ENCODE data around the gene AOC3. TPM values are rescaled to one million over a fixed set of nuclear protein-coding genes. Genes with fewer than 3 reads are reported as not detected.

Gene AOC3
- total and polyA plus RNA-seq, 2 of the 13 experiments (the other 11 are each of a cell fraction or from before 2014, with no cell fraction given), result 8.7 to 51.7 TPM

DNA sequence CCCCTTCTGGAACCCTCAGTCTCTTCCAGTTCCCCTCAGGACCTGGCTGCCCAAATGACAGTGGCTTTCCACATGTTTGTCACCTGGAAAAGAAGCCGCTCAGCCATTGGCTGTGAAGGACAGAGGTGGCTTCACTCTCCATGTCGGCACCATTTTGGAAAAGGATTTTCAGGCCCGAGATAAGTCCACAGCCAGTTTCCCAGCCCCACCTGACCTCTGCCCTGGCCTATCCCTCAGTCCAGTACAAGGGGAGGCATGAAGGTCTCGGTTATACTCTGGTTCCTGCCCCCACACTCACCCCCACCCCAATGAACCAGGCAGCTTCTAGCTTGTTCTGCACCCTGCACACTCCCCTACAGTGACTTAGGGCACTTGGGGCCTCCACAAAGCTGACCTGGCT is 15.2 kb downstream of the AOC3 start (continued):
- TF ChIP-seq, protein P1, sequence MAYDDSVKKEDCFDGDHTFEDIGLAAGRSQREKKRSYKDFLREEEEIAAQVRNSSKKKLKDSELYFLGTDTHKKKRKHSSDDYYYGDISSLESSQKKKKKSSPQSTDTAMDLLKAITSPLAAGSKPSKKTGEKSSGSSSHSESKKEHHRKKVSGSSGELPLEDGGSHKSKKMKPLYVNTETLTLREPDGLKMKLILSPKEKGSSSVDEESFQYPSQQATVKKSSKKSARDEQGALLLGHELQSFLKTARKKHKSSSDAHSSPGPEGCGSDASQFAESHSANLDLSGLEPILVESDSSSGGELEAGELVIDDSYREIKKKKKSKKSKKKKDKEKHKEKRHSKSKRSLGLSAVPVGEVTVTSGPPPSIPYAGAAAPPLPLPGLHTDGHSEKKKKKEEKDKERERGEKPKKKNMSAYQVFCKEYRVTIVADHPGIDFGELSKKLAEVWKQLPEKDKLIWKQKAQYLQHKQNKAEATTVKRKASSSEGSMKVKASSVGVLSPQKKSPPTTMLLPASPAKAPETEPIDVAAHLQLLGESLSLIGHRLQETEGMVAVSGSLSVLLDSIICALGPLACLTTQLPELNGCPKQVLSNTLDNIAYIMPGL (CRISPR knock-in tag; IDR thresholded peaks at IDR 0.05; ENCODE audit: borderline replicate concordance in 1 of 2, low read depth in 1 of 2), result no peak; a peak in 1 of 4 replicates
- TF ChIP-seq ZBTB26 (CRISPR knock-in tag; IDR thresholded peaks at IDR 0.05; ENCODE audit: borderline replicate concordance), result no peak
- no peak for TF ChIP-seq ISL2 (CRISPR knock-in tag; IDR thresholded peaks at IDR 0.05)
- no peak for TF ChIP-seq ZNF530 (CRISPR knock-in tag; IDR thresholded peaks at IDR 0.05; ENCODE audit: low read depth)
- TF ChIP-seq ZFP91 (CRISPR knock-in tag; IDR thresholded peaks at IDR 0.05; ENCODE audit: borderline replicate concordance), result peak; percentile 62; the same call in 1 of the 2 replicates
- TF ChIP-seq, protein P2, sequence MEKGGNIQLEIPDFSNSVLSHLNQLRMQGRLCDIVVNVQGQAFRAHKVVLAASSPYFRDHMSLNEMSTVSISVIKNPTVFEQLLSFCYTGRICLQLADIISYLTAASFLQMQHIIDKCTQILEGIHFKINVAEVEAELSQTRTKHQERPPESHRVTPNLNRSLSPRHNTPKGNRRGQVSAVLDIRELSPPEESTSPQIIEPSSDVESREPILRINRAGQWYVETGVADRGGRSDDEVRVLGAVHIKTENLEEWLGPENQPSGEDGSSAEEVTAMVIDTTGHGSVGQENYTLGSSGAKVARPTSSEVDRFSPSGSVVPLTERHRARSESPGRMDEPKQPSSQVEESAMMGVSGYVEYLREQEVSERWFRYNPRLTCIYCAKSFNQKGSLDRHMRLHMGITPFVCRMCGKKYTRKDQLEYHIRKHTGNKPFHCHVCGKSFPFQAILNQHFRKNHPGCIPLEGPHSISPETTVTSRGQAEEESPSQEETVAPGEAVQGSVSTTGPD (CRISPR knock-in tag; IDR thresholded peaks at IDR 0.05), result no peak
- TF ChIP-seq, protein P3, sequence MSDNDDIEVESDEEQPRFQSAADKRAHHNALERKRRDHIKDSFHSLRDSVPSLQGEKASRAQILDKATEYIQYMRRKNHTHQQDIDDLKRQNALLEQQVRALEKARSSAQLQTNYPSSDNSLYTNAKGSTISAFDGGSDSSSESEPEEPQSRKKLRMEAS (IDR thresholded peaks at IDR 0.05), result peak; percentile 6; the same call in 1 of the 2 replicates
- 0 out of 2 replicates have a peak, but pooled peaks have one; percentile 9 for TF ChIP-seq ZNF619 (CRISPR knock-in tag; IDR thresholded peaks at IDR 0.05)
- TF ChIP-seq ZUFSP (CRISPR knock-in tag; IDR thresholded peaks at IDR 0.05; ENCODE audit: borderline replicate concordance), result no peak
- TF ChIP-seq ZNF598 (CRISPR knock-in tag; IDR thresholded peaks at IDR 0.05; ENCODE audit: borderline replicate concordance), result peak; percentile 81; the same call in 1 of the 2 replicates
- no peak for TF ChIP-seq USF2 (IDR thresholded peaks at IDR 0.05; ENCODE audit: low read depth, low read length)
- 0 out of 2 replicates have a peak, but pooled peaks have one; percentile 10 for TF ChIP-seq USF2 (CRISPR knock-in tag; IDR thresholded peaks at IDR 0.05; ENCODE audit: borderline replicate concordance)
- 0 out of 2 replicates have a peak, but pooled peaks have one; percentile 18 for TF ChIP-seq CHD4 (IDR thresholded peaks at IDR 0.05; ENCODE audit: borderline replicate concordance, low read length)
- peak; percentile 16; the same call in 1 of the 2 replicates for TF ChIP-seq ZNF770 (CRISPR knock-in tag; IDR thresholded peaks at IDR 0.05)
- TF ChIP-seq ZNF230 (CRISPR knock-in tag; IDR thresholded peaks at IDR 0.05), result 0 out of 2 replicates have a peak, but pooled peaks have one; percentile 25

All from HepG2 (cell line).